Islet of Langerhans (tissue), 1 donor: Measurements from ENCODE around the gene REPIN1.

ENCODE experiments used
- FAIRE-seq: peaks from one replicate; lab custom pipeline; 2011; peaks lifted over from hg19 to GRCh38; lab: Jason Lieb, UNC

Gene REPIN1

DNA sequence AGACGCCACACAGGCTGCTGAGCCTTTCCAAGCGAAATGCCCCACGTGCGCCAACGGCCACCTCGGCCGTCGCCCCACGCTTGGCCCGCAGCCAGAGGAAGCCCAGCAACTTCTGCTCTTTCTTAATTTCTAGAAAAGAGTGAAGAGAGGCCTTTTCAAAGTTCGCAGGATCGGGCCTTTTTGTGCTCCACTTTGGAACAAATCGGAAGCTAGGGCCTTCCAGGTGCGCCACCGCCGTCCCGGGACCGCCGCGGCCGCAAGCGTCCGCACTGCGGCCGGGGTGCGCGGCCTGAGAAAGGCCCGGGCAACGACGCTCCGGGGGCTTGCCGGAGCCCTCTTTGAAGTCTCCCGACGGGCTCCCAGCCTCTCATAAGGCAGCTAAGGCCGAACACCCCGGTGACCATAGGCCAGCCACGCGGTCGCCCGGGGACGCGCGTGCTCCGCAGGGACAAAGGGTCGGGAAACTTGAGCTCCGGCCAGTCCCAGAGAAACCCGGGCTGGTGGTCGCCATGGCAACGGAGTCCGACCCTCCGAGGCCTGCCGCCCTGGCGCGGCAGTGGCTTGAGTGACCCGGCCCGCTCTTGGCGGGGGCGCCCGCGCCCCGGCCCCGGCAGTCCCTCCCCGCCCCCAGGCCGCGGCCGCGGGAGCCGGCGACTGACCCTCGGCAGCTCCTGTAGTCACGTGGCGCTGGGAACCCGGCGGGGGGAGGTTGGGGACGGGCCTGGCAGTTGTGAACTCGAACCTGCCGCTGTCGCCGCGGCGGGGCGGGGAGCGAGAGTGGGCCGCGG, at the start of gene REPIN1:
TSS of gene REPIN1 (plus strand) at position 727 of the 788 bp plus-strand sequence. CDS start 890 bp downstream, outside the sequence.
- no peak for FAIRE-seq

- FAIRE-seq: no peak
These were observed 46.9 kb upstream of the REPIN1 start for GRCh38 chr7:150321788-150322113.

- no peak for FAIRE-seq
These were observed 46.3 kb upstream of the REPIN1 start for GRCh38 chr7:150322114-150322832.

DNA sequence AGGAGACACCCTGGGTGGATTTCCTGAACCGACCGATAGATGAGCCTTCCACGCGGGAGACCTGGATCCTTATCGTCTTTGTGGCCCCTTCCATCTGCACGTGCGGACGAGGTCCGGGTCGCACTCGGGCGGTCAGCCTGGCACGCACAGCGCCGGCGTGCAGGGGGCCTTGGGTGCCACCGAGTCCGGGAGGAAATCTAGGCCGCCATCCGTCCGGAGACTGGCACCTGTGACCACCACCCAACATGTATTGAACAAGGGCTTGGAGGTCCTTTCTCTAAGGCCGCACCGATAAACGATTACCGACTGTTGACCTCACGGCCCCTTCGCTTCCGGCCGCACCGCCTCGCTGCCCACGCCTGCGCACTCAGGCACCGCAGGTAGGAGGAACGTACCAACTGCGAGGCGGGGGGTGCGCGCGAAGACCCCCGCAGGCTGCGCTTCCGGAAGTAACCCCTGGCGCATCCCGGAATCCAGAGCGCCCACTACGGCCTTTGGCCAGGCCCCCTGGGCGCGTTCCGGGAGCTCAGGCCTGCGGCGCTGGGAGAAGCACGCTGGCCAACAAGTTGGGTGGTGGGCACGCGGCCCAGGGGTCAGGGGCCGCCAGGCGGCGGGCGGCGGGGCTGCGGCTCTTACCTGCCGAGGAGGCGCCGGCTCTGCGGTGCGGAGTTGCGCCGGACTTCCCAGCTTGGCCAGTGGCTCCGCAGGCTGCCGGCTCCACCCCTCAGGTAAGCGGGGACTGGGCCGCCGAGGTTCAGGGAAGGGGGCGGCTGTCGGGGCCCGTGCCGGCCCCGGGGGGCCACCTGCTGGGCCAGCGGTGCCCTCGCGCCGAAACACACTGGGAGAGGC, 45.6 kb upstream of the REPIN1 start, which contains the start of the genes ACTR3C and LRRC61:
TSS of gene ACTR3C (minus strand) at position 713 of the 849 bp plus-strand sequence. CDS start 28,249 bp downstream, outside the sequence.
TSS of gene LRRC61 (plus strand) at position 523 of the 849 bp plus-strand sequence. CDS start 13,507 bp downstream, outside the sequence.
- no peak for FAIRE-seq

- no peak for FAIRE-seq
These were observed 44.8 kb upstream of the REPIN1 start for GRCh38 chr7:150323682-150324372.

GRCh38 chr7:150324373-150324961, 44.2 kb upstream of the REPIN1 start:
- FAIRE-seq: no peak

DNA sequence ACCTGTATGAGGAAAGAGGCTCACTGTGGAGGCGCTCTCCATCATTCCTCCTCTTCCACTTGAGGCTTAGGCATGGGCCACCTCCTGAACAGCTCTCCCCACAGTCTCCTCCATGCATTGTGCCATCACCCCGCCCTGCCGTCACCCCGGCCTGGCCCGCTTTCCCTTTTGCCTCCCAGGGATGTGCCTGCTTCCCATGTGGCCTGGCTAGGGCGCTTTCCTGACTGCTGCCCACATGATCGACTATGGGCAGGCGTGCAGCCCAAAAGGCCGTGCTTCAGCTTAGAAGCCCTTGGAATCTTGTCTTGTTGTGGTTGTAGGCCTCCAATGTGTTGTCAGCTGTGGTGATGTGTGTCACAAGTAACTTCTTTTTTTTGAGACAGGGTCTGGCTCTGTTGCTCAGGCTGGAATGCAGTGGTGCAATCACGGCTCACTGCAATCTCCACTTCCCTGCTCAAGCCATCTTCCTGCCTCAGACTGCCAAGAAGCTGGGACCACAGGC, 43.5 kb upstream of the REPIN1 start:
- FAIRE-seq: no peak

DNA sequence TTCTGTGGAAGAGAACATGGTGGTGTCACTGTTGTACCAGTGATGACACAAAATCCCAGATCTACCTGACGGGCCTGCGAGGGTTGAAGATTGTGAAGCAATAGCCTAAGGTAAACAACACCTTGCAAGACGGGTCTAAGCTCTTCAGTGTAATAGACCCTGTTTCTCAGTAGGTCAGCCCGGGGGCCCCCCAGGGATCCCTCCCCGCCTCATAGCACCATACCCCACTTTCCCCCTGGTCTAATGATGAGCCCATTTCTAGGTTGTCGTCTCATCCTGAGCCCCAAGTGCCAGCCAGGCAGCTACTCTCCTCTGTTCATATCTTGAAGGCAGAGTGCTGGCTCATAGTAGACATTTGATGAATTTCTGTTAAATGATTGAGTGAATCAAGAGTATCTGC, 42.7 kb upstream of the REPIN1 start:
- no peak for FAIRE-seq

GRCh38 chr7:150326657-150327268, 41.9 kb upstream of the REPIN1 start:
- no peak for FAIRE-seq

DNA sequence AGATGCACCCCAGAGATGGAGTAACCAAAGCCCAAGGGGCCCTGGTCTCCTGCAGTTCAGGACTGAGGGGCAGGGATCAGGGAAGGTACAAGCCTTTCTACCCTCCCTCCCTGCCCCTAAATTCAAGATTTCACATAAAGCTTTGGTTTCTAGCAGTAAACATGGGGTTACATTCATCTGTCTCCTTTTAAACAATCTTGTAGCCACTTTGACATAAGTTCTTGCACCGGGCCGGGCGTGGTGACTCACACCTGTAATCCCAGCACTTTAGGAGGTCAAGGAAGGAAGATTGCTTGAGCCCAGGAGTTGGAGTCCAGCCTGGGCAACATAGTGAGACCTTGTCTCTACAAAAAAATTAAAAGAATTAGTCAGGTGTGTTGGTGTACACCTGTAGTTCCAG, 41.3 kb upstream of the REPIN1 start:
- no peak for FAIRE-seq

- FAIRE-seq: no peak
These were observed 39.1 kb upstream of the REPIN1 start for GRCh38 chr7:150329331-150330120.

DNA sequence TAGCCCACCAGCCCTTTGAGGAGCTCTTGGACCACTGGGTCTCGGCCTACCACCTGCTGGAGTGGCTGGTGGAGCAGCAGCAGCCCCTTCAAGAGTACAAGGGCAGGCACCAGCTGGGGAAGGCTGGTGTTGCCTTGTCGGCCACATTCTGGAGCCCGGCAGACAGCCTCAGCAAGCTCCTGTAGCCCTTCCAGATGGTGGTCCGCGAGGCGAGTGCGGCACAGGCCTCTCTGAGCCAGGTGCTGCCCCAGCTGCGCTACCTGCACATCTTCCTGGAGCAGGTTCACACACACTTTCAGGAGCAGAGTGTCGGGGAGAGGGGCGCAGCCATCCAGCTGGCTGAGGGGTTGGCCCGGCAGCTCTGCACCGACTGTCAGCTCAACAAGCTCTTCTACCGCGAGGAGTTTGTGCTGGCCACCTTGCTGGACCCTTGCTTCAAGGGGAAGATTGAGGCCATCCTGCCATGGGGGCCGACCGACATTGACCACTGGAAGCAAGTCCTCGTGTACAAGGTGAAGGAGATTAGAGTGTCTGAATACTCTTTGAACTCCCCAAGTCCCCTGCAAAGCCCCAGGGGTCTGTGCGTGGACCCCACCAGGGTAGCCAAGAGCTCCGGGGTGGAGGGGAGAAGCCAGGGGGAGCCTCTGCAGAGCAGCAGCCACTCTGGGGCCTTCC, 38.3 kb upstream of the REPIN1 start:
- no peak for FAIRE-seq

DNA sequence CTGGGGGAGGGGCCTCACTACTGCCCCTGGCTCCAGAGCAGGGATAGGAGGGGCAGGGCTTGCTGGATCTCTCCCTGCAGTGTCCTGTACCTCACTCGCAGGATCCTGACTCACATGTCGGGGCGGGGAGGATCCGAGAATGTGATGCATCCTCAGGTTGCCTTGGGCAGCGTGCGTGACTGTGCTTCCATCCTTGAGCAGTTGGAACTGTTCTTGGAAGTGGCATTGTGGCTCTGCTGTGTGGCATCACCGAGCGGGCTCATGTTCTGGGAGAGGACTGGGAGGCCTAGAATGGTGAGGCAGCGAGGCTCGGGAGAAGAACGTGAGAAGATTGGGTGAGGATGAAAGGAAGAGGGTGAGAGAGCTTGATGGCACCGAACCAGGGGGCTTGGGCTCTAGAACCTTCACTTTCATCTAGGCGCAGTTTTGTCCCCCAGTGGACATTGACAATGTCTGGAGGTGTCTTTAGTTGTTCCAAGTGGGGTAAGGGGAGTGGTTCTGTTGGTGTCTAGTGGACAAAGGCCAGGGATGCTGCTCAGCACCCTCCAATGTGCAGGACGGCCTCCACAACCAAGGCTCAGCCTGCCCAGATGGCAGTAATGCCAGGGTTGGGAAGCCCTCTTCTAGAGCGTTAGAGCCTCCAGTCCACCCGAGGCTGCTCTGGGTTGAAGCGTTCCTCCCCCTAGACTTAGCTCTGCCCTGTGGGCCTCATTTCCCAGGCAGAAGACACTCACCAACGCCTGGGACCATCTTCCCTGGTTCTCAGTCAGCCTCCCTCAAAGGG, 35.6 kb upstream of the REPIN1 start:
- FAIRE-seq: no peak

- no peak for FAIRE-seq
These were observed 35.0 kb upstream of the REPIN1 start for GRCh38 chr7:150333659-150334058.

DNA sequence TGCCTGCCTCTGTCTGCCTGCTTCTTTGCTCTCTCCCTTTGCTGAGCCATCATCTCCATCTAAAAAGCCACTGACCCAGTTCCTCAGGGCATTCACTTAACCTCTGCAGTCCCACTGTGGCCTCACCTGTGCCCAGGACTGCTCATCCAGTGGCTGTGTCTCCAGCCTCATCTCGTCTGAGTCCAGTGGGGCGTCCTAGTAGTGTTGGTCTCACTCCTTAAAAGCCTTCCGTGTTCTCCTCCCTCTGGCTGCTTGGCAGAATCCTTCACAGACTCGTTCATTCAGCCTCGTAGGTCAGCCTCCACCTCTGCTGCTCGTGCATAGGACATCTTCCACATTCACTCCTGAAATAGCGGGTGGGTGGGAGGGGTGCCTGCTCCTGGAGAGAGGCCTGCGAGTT, 34.5 kb upstream of the REPIN1 start:
- FAIRE-seq: no peak

- FAIRE-seq: no peak
These were observed 33.4 kb upstream of the REPIN1 start for GRCh38 chr7:150335108-150335773.

- no peak for FAIRE-seq
These were observed 32.9 kb upstream of the REPIN1 start for GRCh38 chr7:150335774-150336112.

- no peak for FAIRE-seq
These were observed 31.9 kb upstream of the REPIN1 start for GRCh38 chr7:150336746-150337145.
